ENCODE measurements around the gene RIPK4. TPM values are rescaled to one million over a fixed set of nuclear protein-coding genes. Genes with fewer than 3 reads are reported as not detected.
"Not testable (repeated sequence)": the region's sequence is repeated elsewhere in the genome, so short reads cannot be mapped to it uniquely, and the experiment has no call there.

RIPK4 gene
- total RNA-seq, 5 donors from 2014 or later (not counting 1 experiment from before 2014, with no cell fraction given) = 0.30 to 2.1 (median 0.63) TPM

GRCh38 chr21:41694042-41694441, 72.8 kb downstream of the RIPK4 start:
- H3K4me3 ChIP-seq (ENCODE audit: control insufficient read depth in 1 of 2, extremely low read depth in 1 of 2, low read length in 1 of 2); ATAC-seq (replicated peaks in 1 of 4); H3K36me3 ChIP-seq (ENCODE audit: control insufficient read depth in 2 of 2, extremely low read depth in 1 of 2, insufficient read depth in 1 of 2, low read length in 1 of 2); POLR2A ChIA-PET; CTCF ChIA-PET; H3K4me1 Mint-ChIP-seq; DNase-seq; H3K9me3 Mint-ChIP-seq; H3K36me3 Mint-ChIP-seq; H3K4me1 ChIP-seq (ENCODE audit: control insufficient read depth in 1 of 2, extremely low read depth in 1 of 2, insufficient read depth in 2 of 2, low read length in 2 of 2); H3K27ac ChIP-seq (ENCODE audit: low read length); H3K4me3 Mint-ChIP-seq; H3K9me3 ChIP-seq; H3K27ac Mint-ChIP-seq: not testable (repeated sequence)
- H3K27me3 Mint-ChIP-seq = peaks cover 20 to 34% of the 10 kb centered on the region in 2 donors
- WGBS (ENCODE audit: insufficient coverage) = 59% methylated on average over 3 of the region's 4 CpGs
- peaks cover 0 to 19% of the 10 kb centered on the region in 2 experiments for H3K27me3 ChIP-seq (replicated peaks in 1 of 2; ENCODE audit: control insufficient read depth in 2 of 2, extremely low read depth in 1 of 2, insufficient read depth in 2 of 2, low read length in 1 of 2)

DNA sequence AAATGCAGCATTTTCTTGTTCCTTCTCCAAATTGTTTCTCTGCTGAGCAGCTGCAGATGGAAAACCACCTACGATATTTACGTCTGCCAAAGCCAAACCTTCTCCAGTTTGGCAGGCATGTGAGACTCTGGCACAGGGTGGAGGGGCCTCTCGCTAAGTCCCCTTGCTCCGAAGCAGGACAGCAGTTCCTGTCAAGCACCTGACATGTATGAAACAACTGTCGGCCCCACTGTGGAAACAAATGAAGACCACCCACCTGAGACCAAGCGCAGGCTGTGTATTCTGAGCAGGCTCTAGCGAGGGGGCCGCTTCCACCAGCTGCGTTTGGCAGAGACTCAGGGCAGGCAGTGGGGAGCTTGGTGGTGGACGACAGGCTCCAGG, 74.7 kb downstream of the RIPK4 start:
- Mint-ChIP-seq H3K36me3 (no peaks in the 10 kb centered on the region), H3K4me3 (no peak overlapping the region), H3K27ac (no peak overlapping the region), H3K9me3 (peaks cover 0 to 4% (median 0%) of the 10 kb centered on the region in 3 donors), H3K27me3 (peaks cover 19 to 32% of the 10 kb centered on the region in 2 donors), H3K4me1 (no peaks in the 10 kb centered on the region)
- H3K27ac ChIP-seq (ENCODE audit: low read length) = no peak overlapping the region
- WGBS (ENCODE audit: insufficient coverage) = 91% methylated on average over 9 of the region's 10 CpGs
- ATAC-seq (replicated peaks in 1 of 4) (no peak), DNase-seq (no peak)
- no peak overlapping the region for H3K4me3 ChIP-seq (ENCODE audit: control insufficient read depth in 1 of 2, extremely low read depth in 1 of 2, low read length in 1 of 2)
- peaks cover 0 to 22% of the 10 kb centered on the region in 2 experiments for H3K27me3 ChIP-seq (replicated peaks in 1 of 2; ENCODE audit: control insufficient read depth in 2 of 2, extremely low read depth in 1 of 2, insufficient read depth in 2 of 2, low read length in 1 of 2)
- no peaks in the 10 kb centered on the region for H3K4me1 ChIP-seq (ENCODE audit: control insufficient read depth in 1 of 2, extremely low read depth in 1 of 2, insufficient read depth in 2 of 2, low read length in 2 of 2)
- CTCF ChIA-PET = no interaction called here
- POLR2A ChIA-PET = no interaction called here
- H3K9me3 ChIP-seq = no peaks in the 10 kb centered on the region
- no peaks in the 10 kb centered on the region for H3K36me3 ChIP-seq (ENCODE audit: control insufficient read depth in 2 of 2, extremely low read depth in 1 of 2, insufficient read depth in 1 of 2, low read length in 1 of 2)

DNA sequence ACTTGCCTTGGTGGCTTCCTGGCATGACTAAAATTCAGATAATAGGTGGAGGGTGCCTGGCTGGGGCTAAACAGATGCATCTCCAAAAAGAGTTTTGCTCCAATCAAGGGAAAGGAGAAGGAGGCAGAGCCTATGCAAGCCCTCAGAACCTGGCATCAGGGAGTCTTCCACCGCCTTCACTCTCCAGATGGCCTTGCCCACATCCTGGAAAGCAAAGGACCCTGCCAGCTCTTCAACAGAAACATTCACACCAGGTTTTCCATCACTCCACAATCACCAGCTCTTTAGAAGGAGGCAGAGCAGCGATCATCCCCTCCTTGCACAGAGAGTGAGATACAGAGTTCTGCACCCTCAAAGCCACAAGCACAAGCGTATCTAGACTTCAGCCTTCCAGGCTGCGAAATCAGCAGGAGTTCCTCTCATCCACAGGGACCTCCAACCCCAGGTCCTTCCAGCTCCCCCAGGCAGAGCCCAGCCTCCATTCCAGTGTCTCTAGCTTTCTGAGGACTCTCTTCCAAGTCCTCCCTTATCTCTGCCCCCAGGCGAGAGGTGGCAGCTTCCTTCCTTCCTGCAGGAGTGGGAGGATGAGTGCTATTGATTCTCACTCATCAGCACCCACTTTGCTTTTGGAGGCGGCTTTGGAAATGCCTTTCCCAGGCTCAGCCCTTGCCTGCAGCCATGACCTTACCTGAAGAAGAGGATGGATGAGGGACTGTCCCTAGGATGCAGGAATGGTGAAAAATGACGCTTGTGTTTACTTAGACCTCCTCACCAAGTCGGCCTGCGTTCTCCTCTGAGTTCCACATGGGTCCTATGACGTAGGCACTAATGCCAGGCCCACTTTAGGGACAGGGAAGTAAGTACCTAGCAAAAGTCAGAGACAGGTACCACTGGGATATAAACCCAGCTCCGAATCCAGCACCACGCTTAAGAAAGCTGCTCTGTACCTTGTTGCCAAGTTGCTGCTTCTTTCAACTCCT, 75.4 kb downstream of the RIPK4 start:
- H3K27me3 Mint-ChIP-seq = peaks cover 22 to 31% of the 10 kb centered on the region in 2 donors
- no peak for ATAC-seq (replicated peaks in 1 of 4)
- no peaks in the 10 kb centered on the region for H3K36me3 Mint-ChIP-seq
- H3K4me1 Mint-ChIP-seq = no peaks in the 10 kb centered on the region
- no peak overlapping the region for H3K27ac Mint-ChIP-seq
- H3K4me3 ChIP-seq (ENCODE audit: control insufficient read depth in 1 of 2, extremely low read depth in 1 of 2, low read length in 1 of 2) = no peak overlapping the region
- DNase-seq = no peak
- no peaks in the 10 kb centered on the region for H3K4me1 ChIP-seq (ENCODE audit: control insufficient read depth in 1 of 2, extremely low read depth in 1 of 2, insufficient read depth in 2 of 2, low read length in 2 of 2)
- peaks cover 0 to 4% (median 0%) of the 10 kb centered on the region in 3 donors for H3K9me3 Mint-ChIP-seq
- POLR2A ChIA-PET = no interaction called here
- no peaks in the 10 kb centered on the region for H3K36me3 ChIP-seq (ENCODE audit: control insufficient read depth in 2 of 2, extremely low read depth in 1 of 2, insufficient read depth in 1 of 2, low read length in 1 of 2)
- H3K4me3 Mint-ChIP-seq = no peak overlapping the region
- H3K27me3 ChIP-seq (replicated peaks in 1 of 2; ENCODE audit: control insufficient read depth in 2 of 2, extremely low read depth in 1 of 2, insufficient read depth in 2 of 2, low read length in 1 of 2) = peaks cover 0 to 23% of the 10 kb centered on the region in 2 experiments
- no peaks in the 10 kb centered on the region for H3K9me3 ChIP-seq
- WGBS (ENCODE audit: insufficient coverage) = 79% methylated on average over 7 of the region's 12 CpGs
- CTCF ChIA-PET = no interaction called here
- no peak overlapping the region for H3K27ac ChIP-seq (ENCODE audit: low read length)

Other genes with a start within 250 kb of the RIPK4 start
- gene PRDM15, start 112.3 kb upstream of the RIPK4 start, total RNA-seq = 10 to 100 TPM; 17.8 to 22.0 (median 20.7) TPM
- gene C2CD2, start 187.0 kb upstream of the RIPK4 start, total RNA-seq = 10 to 100 TPM in 1 of 5 donors, 1 to 10 TPM in 4; 7.7 to 15.0 (median 9.5) TPM
- gene ZBTB21, start 243.3 kb upstream of the RIPK4 start, total RNA-seq = 100 to 1,000 TPM in 2 of 5 donors, 10 to 100 TPM in 3; 17.6 to 119 (median 25.9) TPM

All from T-cell (primary cell).